ENCODE data around the gene CRKL. TPM values are rescaled to one million over a fixed set of nuclear protein-coding genes. Genes with fewer than 3 reads are reported as not detected.
"Not testable (repeated sequence)": the region's sequence is repeated elsewhere in the genome, so short reads cannot be mapped to it uniquely, and the experiment has no call there.

The CRKL gene
- total RNA-seq, 1 donor from 2014 or later = 78.2 TPM

GRCh38 chr22:20930004-20930403, 12.8 kb downstream of the CRKL start:
- Mint-ChIP-seq H3K4me3 (no peak overlapping the region), H3K27ac (no peak overlapping the region), H3K9me3 (no peaks in the 10 kb centered on the region), H3K4me1 (ENCODE audit: low read depth) (peaks cover 38% of the 10 kb centered on the region), H3K36me3 (ENCODE audit: low read depth) (peaks cover 25% of the 10 kb centered on the region), H3K27me3 (ENCODE audit: insufficient read depth) (no peaks in the 10 kb centered on the region)
- intact Hi-C loops (cut with micrococcal nuclease) = no loop called here
- DNase-seq (ENCODE audit: low spot score) = no peak

GRCh38 chr22:20930435-20930834, 13.2 kb downstream of the CRKL start:
- H3K27me3 Mint-ChIP-seq (ENCODE audit: insufficient read depth); intact Hi-C loops (cut with micrococcal nuclease); H3K9me3 Mint-ChIP-seq; H3K27ac Mint-ChIP-seq; H3K4me3 Mint-ChIP-seq; DNase-seq (ENCODE audit: low spot score): not testable (repeated sequence)
- Mint-ChIP-seq H3K4me1 (ENCODE audit: low read depth) (peaks cover 36% of the 10 kb centered on the region), H3K36me3 (ENCODE audit: low read depth) (peaks cover 24% of the 10 kb centered on the region)

DNA sequence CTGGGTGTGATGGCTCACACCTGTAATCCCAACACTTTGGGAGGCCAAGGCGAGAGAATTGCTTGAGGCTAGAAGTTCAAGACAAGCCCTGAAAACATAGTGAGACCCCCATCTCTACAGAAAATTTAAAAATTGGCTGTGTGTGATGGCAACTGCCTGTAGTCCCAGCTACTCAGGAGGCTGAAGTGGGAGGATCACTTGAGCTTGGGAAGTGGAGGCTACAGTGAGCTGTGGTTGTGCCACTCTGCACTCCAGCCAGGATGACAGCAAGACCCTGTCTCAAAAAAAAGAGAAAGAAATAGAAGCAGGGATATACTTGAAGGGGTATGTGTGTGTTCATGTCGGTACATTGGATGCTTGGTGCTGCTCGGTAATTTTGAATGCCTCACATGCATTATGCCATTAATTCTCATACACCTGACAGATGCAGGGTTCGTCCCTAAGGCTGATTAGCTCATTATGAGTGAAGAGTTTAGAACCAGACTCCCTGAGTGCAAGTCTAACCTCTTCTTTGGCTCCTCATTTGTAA, 14.0 kb downstream of the CRKL start:
- H3K36me3 Mint-ChIP-seq (ENCODE audit: low read depth) = peaks cover 26% of the 10 kb centered on the region
- H3K4me3 Mint-ChIP-seq = no peak overlapping the region
- intact Hi-C loops (cut with micrococcal nuclease) = no loop called here
- H3K9me3 Mint-ChIP-seq = no peaks in the 10 kb centered on the region
- DNase-seq (ENCODE audit: low spot score) = no peak
- peaks cover 34% of the 10 kb centered on the region for H3K4me1 Mint-ChIP-seq (ENCODE audit: low read depth)
- H3K27ac Mint-ChIP-seq = no peak overlapping the region
- H3K27me3 Mint-ChIP-seq (ENCODE audit: insufficient read depth) = no peaks in the 10 kb centered on the region

DNA sequence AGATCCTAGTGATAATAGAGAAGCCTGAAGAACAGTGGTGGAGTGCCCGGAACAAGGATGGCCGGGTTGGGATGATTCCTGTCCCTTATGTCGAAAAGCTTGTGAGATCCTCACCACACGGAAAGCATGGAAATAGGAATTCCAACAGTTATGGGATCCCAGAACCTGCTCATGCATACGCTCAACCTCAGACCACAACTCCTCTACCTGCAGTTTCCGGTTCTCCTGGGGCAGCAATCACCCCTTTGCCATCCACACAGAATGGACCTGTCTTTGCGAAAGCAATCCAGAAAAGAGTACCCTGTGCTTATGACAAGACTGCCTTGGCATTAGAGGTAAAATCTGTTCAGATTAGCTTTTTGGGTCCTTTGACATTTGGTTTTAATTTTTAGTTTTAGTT, 16.7 kb downstream of the CRKL start:
- Mint-ChIP-seq H3K36me3 (ENCODE audit: low read depth) (peaks cover 32% of the 10 kb centered on the region), H3K9me3 (no peaks in the 10 kb centered on the region), H3K4me3 (no peak overlapping the region), H3K27me3 (ENCODE audit: insufficient read depth) (no peaks in the 10 kb centered on the region), H3K4me1 (ENCODE audit: low read depth) (peaks cover 57% of the 10 kb centered on the region), H3K27ac (no peak overlapping the region)
- intact Hi-C loops (cut with micrococcal nuclease) = no loop called here
- no peak for DNase-seq (ENCODE audit: low spot score)

DNA sequence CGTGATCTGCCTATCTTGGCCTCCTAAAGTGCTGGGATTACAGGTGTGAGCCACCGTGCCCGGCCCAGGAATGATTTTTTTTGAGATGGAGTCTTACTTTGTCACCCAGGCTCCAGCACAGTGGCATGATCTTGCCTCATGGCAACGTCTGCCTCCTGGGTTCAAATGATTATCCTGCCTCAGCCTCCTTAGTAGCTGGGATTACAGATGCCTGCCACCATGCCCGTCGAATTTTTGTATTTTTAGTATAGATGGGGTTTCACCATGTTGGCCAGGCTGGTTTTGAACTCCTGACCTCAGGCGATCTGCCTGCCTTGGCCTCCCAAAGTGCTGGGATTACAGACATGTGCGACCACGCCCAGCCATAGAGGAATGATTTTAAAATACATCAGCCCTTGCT, 17.8 kb downstream of the CRKL start:
- H3K36me3 Mint-ChIP-seq (ENCODE audit: low read depth) = peaks cover 27% of the 10 kb centered on the region
- intact Hi-C loops (cut with micrococcal nuclease); H3K27me3 Mint-ChIP-seq (ENCODE audit: insufficient read depth); DNase-seq (ENCODE audit: low spot score); H3K9me3 Mint-ChIP-seq; H3K27ac Mint-ChIP-seq; H3K4me3 Mint-ChIP-seq: not testable (repeated sequence)
- H3K4me1 Mint-ChIP-seq (ENCODE audit: low read depth) = peaks cover 52% of the 10 kb centered on the region

- H3K4me3 Mint-ChIP-seq; H3K9me3 Mint-ChIP-seq; intact Hi-C loops (cut with micrococcal nuclease); H3K27me3 Mint-ChIP-seq (ENCODE audit: insufficient read depth); DNase-seq (ENCODE audit: low spot score); H3K27ac Mint-ChIP-seq: not testable (repeated sequence)
- peaks cover 61% of the 10 kb centered on the region for H3K4me1 Mint-ChIP-seq (ENCODE audit: low read depth)
- peaks cover 30% of the 10 kb centered on the region for H3K36me3 Mint-ChIP-seq (ENCODE audit: low read depth)
Measured at GRCh38 chr22:20935780-20936539, 18.8 kb downstream of the CRKL start.

GRCh38 chr22:20937031-20937793, 20.0 kb downstream of the CRKL start:
- Mint-ChIP-seq H3K27ac (peak overlapping the region; percentile 10), H3K4me3 (peak overlapping the region; percentile 7)

GRCh38 chr22:20937794-20938671, 20.8 kb downstream of the CRKL start:
- intact Hi-C loops (cut with micrococcal nuclease) = no loop called here
- Mint-ChIP-seq H3K27ac (peak overlapping the region; percentile 15), H3K9me3 (no peaks in the 10 kb centered on the region), H3K4me1 (ENCODE audit: low read depth) (peaks cover 59% of the 10 kb centered on the region), H3K36me3 (ENCODE audit: low read depth) (peaks cover 30% of the 10 kb centered on the region), H3K27me3 (ENCODE audit: insufficient read depth) (no peaks in the 10 kb centered on the region), H3K4me3 (no peak overlapping the region)
- DNase-seq (ENCODE audit: low spot score) = no peak

More at GRCh38 chr22:20937031-20937793, 20.0 kb downstream of the CRKL start:
- peaks cover 60% of the 10 kb centered on the region for H3K4me1 Mint-ChIP-seq (ENCODE audit: low read depth)
- H3K27me3 Mint-ChIP-seq (ENCODE audit: insufficient read depth) = no peaks in the 10 kb centered on the region
- intact Hi-C loops (cut with micrococcal nuclease) = no loop called here
- H3K9me3 Mint-ChIP-seq = no peaks in the 10 kb centered on the region
- H3K36me3 Mint-ChIP-seq (ENCODE audit: low read depth) = peaks cover 30% of the 10 kb centered on the region
- DNase-seq (ENCODE audit: low spot score) = no peak

DNA sequence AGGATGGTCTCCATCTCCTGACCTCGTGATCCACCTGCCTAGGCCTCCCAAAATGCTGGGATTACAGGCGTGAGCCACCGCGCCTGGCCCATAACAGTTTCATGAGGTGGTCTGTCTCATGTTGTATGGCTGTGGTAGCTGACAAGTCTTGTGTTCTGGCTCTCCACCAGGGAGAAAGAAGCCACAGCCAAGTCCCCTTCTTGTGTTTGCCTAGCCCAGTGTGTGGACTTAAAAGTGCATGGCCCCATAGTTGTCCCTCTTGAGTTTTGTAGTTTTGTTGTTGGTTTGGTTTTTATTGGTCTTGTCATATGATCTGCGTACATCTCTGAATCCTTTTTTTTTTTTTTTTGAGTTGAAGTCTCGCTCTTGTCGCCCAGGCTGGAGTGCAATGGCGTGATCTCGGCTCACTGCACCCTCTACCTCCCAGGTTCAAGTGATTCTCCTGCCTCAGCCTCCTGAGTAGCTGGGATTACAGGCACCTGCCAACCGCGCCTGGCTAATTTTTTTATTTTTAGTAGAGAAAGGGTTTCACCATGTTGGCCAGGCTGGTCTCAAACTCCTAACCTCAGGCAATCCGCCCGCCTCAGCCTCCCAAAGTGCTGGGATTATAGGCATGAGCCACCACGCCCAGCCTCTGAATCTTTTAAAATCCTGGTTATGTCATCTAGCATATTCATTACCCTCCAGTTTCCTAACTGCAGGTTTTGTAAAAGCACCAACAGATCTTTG, 22.4 kb downstream of the CRKL start:
- H3K27ac Mint-ChIP-seq; H3K27me3 Mint-ChIP-seq (ENCODE audit: insufficient read depth); H3K4me3 Mint-ChIP-seq; DNase-seq (ENCODE audit: low spot score); intact Hi-C loops (cut with micrococcal nuclease); H3K9me3 Mint-ChIP-seq: not testable (repeated sequence)
- Mint-ChIP-seq H3K36me3 (ENCODE audit: low read depth) (peaks cover 25% of the 10 kb centered on the region), H3K4me1 (ENCODE audit: low read depth) (peaks cover 64% of the 10 kb centered on the region)

DNA sequence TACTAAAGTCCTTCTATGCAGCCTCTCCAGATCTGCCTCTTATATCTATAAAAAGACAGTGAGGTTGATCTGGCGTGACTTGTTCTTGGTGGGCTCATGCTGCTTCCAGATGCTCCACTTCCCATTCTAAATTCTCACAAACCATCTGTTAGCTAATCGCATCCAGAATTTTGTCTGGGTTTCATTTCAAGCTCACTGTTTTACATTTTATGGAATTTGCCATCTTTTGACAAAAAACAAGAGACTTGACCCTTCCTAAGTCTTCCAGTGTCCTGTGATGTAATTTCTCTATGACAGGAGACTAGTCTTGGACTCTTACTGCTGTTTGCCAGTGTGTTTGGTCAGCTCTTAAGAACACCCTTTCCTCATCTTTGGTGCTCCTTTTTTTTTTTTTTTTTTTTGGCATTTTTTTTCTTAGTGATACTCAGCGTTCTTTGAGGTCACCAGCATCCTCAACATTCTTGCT, 23.0 kb downstream of the CRKL start:
- Mint-ChIP-seq H3K4me3 (no peak overlapping the region), H3K36me3 (ENCODE audit: low read depth) (peaks cover 25% of the 10 kb centered on the region), H3K27me3 (ENCODE audit: insufficient read depth) (no peaks in the 10 kb centered on the region), H3K27ac (no peak overlapping the region), H3K4me1 (ENCODE audit: low read depth) (peaks cover 65% of the 10 kb centered on the region), H3K9me3 (no peaks in the 10 kb centered on the region)
- DNase-seq (ENCODE audit: low spot score) = no peak
- intact Hi-C loops (cut with micrococcal nuclease) = no loop called here

- Mint-ChIP-seq H3K27me3 (ENCODE audit: insufficient read depth) (no peaks in the 10 kb centered on the region), H3K27ac (no peak overlapping the region), H3K36me3 (ENCODE audit: low read depth) (peaks cover 23% of the 10 kb centered on the region), H3K4me1 (ENCODE audit: low read depth) (peaks cover 70% of the 10 kb centered on the region), H3K9me3 (no peaks in the 10 kb centered on the region), H3K4me3 (no peak overlapping the region)
- DNase-seq (ENCODE audit: low spot score) = no peak
- intact Hi-C loops (cut with micrococcal nuclease) = no loop called here
Measured at GRCh38 chr22:20940904-20941385, 23.7 kb downstream of the CRKL start.
